ENCODE data around the gene NUDT5.
"Not testable (repeated sequence)": the region's sequence is repeated elsewhere in the genome, so short reads cannot be mapped to it uniquely, and the experiment has no call there.

The NUDT5 gene

GRCh38 chr10:12202226-12202625, 6.5 kb upstream of the NUDT5 start:
- no peak for DNase-seq

GRCh38 chr10:12201543-12201942, 5.9 kb upstream of the NUDT5 start:
- DNase-seq = peak; percentile 69

GRCh38 chr10:12200850-12201249, 5.2 kb upstream of the NUDT5 start:
- DNase-seq = no peak

- peak; percentile 50 for DNase-seq
These were observed 2.5 kb upstream of the NUDT5 start for GRCh38 chr10:12198156-12198555.

- no peak for DNase-seq
These were observed 980 bp upstream of the NUDT5 start for GRCh38 chr10:12196531-12197211.

GRCh38 chr10:12195281-12195602, 449 bp downstream of the NUDT5 start:
- DNase-seq = no peak

- peak; percentile 58 for DNase-seq
These were observed 879 bp downstream of the NUDT5 start for GRCh38 chr10:12194752-12195271.

- DNase-seq = no peak
These were observed 2.5 kb downstream of the NUDT5 start for GRCh38 chr10:12193193-12193592.

- DNase-seq = peak; percentile 34
These were observed 4.0 kb downstream of the NUDT5 start for GRCh38 chr10:12191715-12192114.

GRCh38 chr10:12189426-12189825, 6.3 kb downstream of the NUDT5 start:
- no peak for DNase-seq

GRCh38 chr10:12188656-12189055, 7.0 kb downstream of the NUDT5 start:
- no peak for DNase-seq

GRCh38 chr10:12187321-12187905, 8.3 kb downstream of the NUDT5 start:
- DNase-seq = no peak

- peak; percentile 43 for DNase-seq
These were observed 9.4 kb downstream of the NUDT5 start for GRCh38 chr10:12186323-12186722.

GRCh38 chr10:12184165-12184564, 11.5 kb downstream of the NUDT5 start:
- no peak for DNase-seq

- peak; percentile 92 for DNase-seq
These were observed 14.5 kb downstream of the NUDT5 start for GRCh38 chr10:12181065-12181775.

- DNase-seq = no peak
These were observed 15.3 kb downstream of the NUDT5 start for GRCh38 chr10:12180221-12180974.

GRCh38 chr10:12179606-12180170, 16.0 kb downstream of the NUDT5 start:
- DNase-seq = no peak

- no peak for DNase-seq
These were observed 18.0 kb downstream of the NUDT5 start for GRCh38 chr10:12177642-12178041.

- DNase-seq = not testable (repeated sequence)
These were observed 24.2 kb downstream of the NUDT5 start for GRCh38 chr10:12171512-12171911.

GRCh38 chr10:12165999-12166775, 29.5 kb downstream of the NUDT5 start:
- no peak for DNase-seq

GRCh38 chr10:12165036-12165435, 30.7 kb downstream of the NUDT5 start:
- no peak for DNase-seq

GRCh38 chr10:12164085-12164484, 31.6 kb downstream of the NUDT5 start:
- no peak for DNase-seq

All from activated CD4-positive, alpha-beta T cell treated with anti-CD3 and anti-CD28 coated beads, Interleukin-10, Interleukin-2, amounts not matched to agents 100 ng/mL and 50 ng/mL, durations not matched to agents 16 hours and 8 hours (primary cell).